Trophoblast cell (in vitro differentiated cells and primary cell): ENCODE measurements around the gene AGPAT3.
"Not testable (repeated sequence)": the region's sequence is repeated elsewhere in the genome, so short reads cannot be mapped to it uniquely, and the experiment has no call there.

Source experiments
- DNase-seq, 2 donors: peaks; one replicate each; pipeline ENCODE4 v3.0.0-alpha.2; 2016
- H2AFZ ChIP-seq: 2 replicates; pipeline ENCODE4 v1.6.1; 2013; ENCODE audit warnings: low read length, moderate library complexity, mild to moderate bottlenecking; ENCODE audit not compliant: insufficient read depth, poor library complexity
- H2AK5ac ChIP-seq: 2 replicates; pipeline ENCODE4 v1.6.1; 2013; ENCODE audit warnings: mild to moderate bottlenecking, low read length
- H2BK120ac ChIP-seq: 2 replicates; pipeline ENCODE4 v1.6.1; 2013; ENCODE audit warnings: low read length, mild to moderate bottlenecking, moderate library complexity; ENCODE audit not compliant: insufficient read depth, poor library complexity
- H2BK12ac ChIP-seq: 2 replicates; pipeline ENCODE4 v1.6.1; 2013; ENCODE audit warnings: mild to moderate bottlenecking, low read length, moderate library complexity
- H2BK5ac ChIP-seq: 2 replicates; pipeline ENCODE4 v1.6.1; 2013; ENCODE audit warnings: low read length, low read depth, moderate library complexity, mild to moderate bottlenecking; ENCODE audit not compliant: poor library complexity
- H3K14ac ChIP-seq: 2 replicates; pipeline ENCODE4 v1.6.1; 2013; ENCODE audit warnings: mild to moderate bottlenecking, low read length
- H3K18ac ChIP-seq: 2 replicates; pipeline ENCODE4 v1.6.1; 2013; ENCODE audit warnings: mild to moderate bottlenecking, low read length
- H3K23ac ChIP-seq: 2 replicates; pipeline ENCODE4 v1.6.1; 2013; ENCODE audit warnings: low read length
- H3K27ac ChIP-seq: 2 replicates; pipeline ENCODE4 v1.5.1; 2013; ENCODE audit warnings: low read depth, mild to moderate bottlenecking, inconsistent platforms, low read length, moderate library complexity
- H3K27me3 ChIP-seq: 2 replicates; pipeline ENCODE4 v1.6.1; 2013; ENCODE audit warnings: inconsistent platforms, mild to moderate bottlenecking, low read length, moderate library complexity; ENCODE audit not compliant: insufficient read depth
- H3K36me3 ChIP-seq, 2 experiments: 1 replicate in 1 of 2; 2 replicates in 1 of 2; pipeline ENCODE4 v1.6.1; 2013; ENCODE audit warnings: low read length in 2 of 2, mild to moderate bottlenecking in 2 of 2, moderate library complexity in 1 of 2; ENCODE audit not compliant: insufficient read depth in 2 of 2, control insufficient read depth in 1 of 2
- H3K4ac ChIP-seq: 2 replicates; pipeline ENCODE4 v1.6.1; 2013; ENCODE audit warnings: low read depth, mild to moderate bottlenecking, low read length, moderate library complexity
- H3K4me1 ChIP-seq, 2 experiments: 1 replicate in 1 of 2; 2 replicates in 1 of 2; pipeline ENCODE4 v1.6.1; 2013; ENCODE audit warnings: low read length in 2 of 2, mild to moderate bottlenecking in 2 of 2, moderate library complexity in 1 of 2; ENCODE audit not compliant: insufficient read depth in 2 of 2, control insufficient read depth in 1 of 2
- H3K4me2 ChIP-seq: 2 replicates; pipeline ENCODE4 v1.6.1; 2013; ENCODE audit warnings: inconsistent platforms, mild to moderate bottlenecking, low read length, moderate library complexity
- H3K4me3 ChIP-seq: 2 replicates; pipeline ENCODE4 v1.5.1; 2013; ENCODE audit warnings: mild to moderate bottlenecking, low read depth, low read length, inconsistent platforms
- H3K79me1 ChIP-seq: one replicate; pipeline ENCODE4 v1.6.1; 2013; ENCODE audit warnings: low read length
- H3K79me2 ChIP-seq: 2 replicates; pipeline ENCODE4 v1.6.1; 2013; ENCODE audit warnings: low read length, mild to moderate bottlenecking; ENCODE audit not compliant: control insufficient read depth, insufficient read depth, poor library complexity
- H3K9ac ChIP-seq: 2 replicates; pipeline ENCODE4 v1.6.1; 2013; ENCODE audit warnings: mild to moderate bottlenecking, low read length
- H3K9me3 ChIP-seq: 2 replicates; pipeline ENCODE4 v1.6.1; 2013; ENCODE audit warnings: low read depth, mild to moderate bottlenecking, control low read depth, inconsistent platforms, low read length; ENCODE audit not compliant: insufficient read depth
- H4K12ac ChIP-seq: 2 replicates; pipeline ENCODE4 v1.6.1; 2013; ENCODE audit warnings: low read depth, mild to moderate bottlenecking, low read length, moderate library complexity
- H4K8ac ChIP-seq: 2 replicates; pipeline ENCODE4 v1.6.1; 2013; ENCODE audit warnings: low read depth, mild to moderate bottlenecking, low read length, moderate library complexity
- H4K91ac ChIP-seq: one replicate; pipeline ENCODE4 v1.6.1; 2013; ENCODE audit warnings: low read depth, mild to moderate bottlenecking, low read length, moderate library complexity
- WGBS: extraction: QIAGEN DNeasy Blood & Tissue Kit; methylation state at CpG from one replicate; pipeline ENCODE4 v1.1.7; 2013; ENCODE audit warnings: missing lambda C conversion rate; ENCODE audit not compliant: insufficient read length, insufficient coverage; ENCODE audit errors: extremely low coverage; 5-methylcytosine and 5-hydroxymethylcytosine counted together

The AGPAT3 gene

DNA sequence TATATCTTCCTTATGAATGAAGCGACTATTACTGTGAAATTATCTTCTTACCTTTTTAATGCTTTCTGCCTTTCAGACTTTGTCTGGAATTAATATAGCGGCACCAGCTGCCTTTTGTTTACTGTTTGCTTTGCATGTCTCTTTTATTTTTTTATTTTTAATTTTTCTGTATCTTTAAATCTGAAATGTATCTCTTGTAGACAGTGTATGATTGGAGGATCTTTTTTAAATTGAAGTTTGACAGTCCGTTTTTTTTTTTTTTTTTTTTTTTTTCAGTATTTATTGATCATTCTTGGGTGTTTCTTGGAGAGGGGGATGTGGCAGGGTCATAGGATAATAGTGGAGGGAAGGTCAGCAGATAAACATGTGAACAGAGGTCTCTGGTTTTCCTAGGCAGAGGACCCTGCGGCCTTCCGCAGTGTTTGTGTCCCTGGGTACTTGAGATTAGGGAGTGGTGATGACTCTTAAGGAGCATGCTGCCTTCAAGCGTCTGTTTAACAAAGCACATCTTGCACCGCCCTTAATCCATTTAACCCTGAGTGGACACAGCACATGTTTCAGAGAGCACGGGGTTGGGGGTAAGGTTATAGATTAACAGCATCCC lies 31.8 kb downstream of the AGPAT3 start:
- not testable (repeated sequence) for H3K27ac ChIP-seq, H3K18ac ChIP-seq, H2BK5ac ChIP-seq, H3K9ac ChIP-seq, H2BK12ac ChIP-seq, H3K36me3 ChIP-seq, H3K14ac ChIP-seq, H3K27me3 ChIP-seq, H2BK120ac ChIP-seq, H3K79me1 ChIP-seq, H4K91ac ChIP-seq, H3K4me1 ChIP-seq, H3K4ac ChIP-seq, H4K8ac ChIP-seq, H3K79me2 ChIP-seq, H3K4me3 ChIP-seq, H2AK5ac ChIP-seq, H2AFZ ChIP-seq, H3K23ac ChIP-seq, H4K12ac ChIP-seq, DNase-seq, H3K4me2 ChIP-seq
- WGBS, result no CpG with 5 or more reads among the region's 8 CpGs
- H3K9me3 ChIP-seq, result peaks cover 12% of the 10 kb centered on the region

DNA sequence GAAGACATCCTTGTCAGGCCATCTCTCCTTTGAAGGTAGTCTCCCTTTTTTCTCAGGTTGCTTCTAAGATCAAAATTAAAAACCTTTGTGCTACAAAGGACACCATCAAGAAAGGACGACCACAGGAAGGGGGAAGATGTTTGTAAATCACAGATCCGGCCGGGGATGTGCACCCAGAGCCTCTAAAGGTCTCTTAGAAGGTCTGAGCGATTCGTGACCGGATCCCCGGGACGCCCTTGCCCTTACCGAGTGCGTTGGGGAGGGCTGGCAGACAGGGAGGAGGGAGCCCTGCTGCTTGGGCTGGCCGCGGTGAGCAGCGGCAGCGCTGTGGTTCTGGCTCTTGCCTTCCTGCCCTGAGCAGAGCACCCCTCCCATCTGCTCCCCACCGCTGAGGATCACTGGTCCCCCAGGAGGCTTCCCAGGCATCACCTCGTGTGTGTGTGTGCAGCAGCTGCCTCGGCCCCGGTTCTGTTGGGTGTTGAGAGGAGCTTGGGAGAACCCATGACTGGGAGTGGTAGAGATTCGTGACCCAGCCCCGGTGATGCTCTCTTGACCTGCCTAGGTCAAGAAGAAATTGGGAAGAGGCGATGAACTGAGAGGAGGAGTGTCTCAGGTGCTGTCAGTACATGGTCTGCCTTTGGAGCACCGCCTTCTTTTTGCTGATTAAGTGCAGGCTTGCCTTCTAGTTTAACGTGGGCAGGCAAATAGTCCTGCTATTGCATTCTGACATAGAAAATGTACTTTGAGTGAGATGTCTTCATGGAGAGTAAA lies 34.5 kb downstream of the AGPAT3 start:
- no peak overlapping the region for H4K8ac ChIP-seq
- no peak overlapping the region for H3K4me3 ChIP-seq
- no peak overlapping the region for H3K18ac ChIP-seq
- no peak overlapping the region for H2BK120ac ChIP-seq
- no peaks in the 10 kb centered on the region for H3K4me1 ChIP-seq
- H2AFZ ChIP-seq, result no peak overlapping the region
- DNase-seq, result no peak
- H2BK5ac ChIP-seq, result no peak overlapping the region
- no peak overlapping the region for H3K14ac ChIP-seq
- no peak overlapping the region for H3K9ac ChIP-seq
- H3K27me3 ChIP-seq, result no peaks in the 10 kb centered on the region
- no peaks in the 10 kb centered on the region for H3K79me2 ChIP-seq
- H4K12ac ChIP-seq, result no peak overlapping the region
- WGBS, result no CpG with 5 or more reads among the region's 23 CpGs
- H4K91ac ChIP-seq, result no peak overlapping the region
- no peaks in the 10 kb centered on the region for H3K36me3 ChIP-seq
- H3K23ac ChIP-seq, result no peak overlapping the region
- no peaks in the 10 kb centered on the region for H3K79me1 ChIP-seq
- H3K27ac ChIP-seq, result no peak overlapping the region
- H3K9me3 ChIP-seq, result peaks cover 10% of the 10 kb centered on the region
- H2BK12ac ChIP-seq, result no peak overlapping the region
- no peak overlapping the region for H3K4me2 ChIP-seq
- no peak overlapping the region for H3K4ac ChIP-seq
- H2AK5ac ChIP-seq, result no peak overlapping the region

DNA sequence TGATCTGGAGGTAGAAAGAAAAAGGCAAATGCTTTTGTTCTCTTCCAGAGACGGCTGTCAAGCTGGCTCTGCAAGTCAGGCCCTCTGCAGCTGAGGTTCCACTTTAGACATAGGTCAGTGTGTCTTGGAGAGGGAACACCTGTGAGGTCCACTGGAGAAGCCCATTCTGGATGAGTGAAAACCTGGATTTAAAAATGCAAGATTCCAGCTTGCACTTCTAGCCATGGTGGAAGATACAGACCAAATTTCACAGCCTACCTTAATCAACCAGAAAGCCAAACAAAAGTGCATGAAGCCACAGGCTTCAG lies 35.0 kb downstream of the AGPAT3 start:
- Histone ChIP-seq H3K9me3 (peaks cover 10% of the 10 kb centered on the region), H2BK5ac (no peak overlapping the region), H3K9ac (no peak overlapping the region), H4K91ac (no peak overlapping the region), H3K4ac (no peak overlapping the region), H3K4me3 (no peak overlapping the region), H2BK120ac (no peak overlapping the region), H2AFZ (no peak overlapping the region), H2BK12ac (no peak overlapping the region), H3K4me1 (no peaks in the 10 kb centered on the region), H3K4me2 (no peak overlapping the region), H3K36me3 (no peaks in the 10 kb centered on the region), H4K8ac (no peak overlapping the region), H3K14ac (no peak overlapping the region), H4K12ac (no peak overlapping the region), H3K27me3 (no peaks in the 10 kb centered on the region), H3K27ac (no peak overlapping the region), H2AK5ac (no peak overlapping the region), H3K79me1 (no peaks in the 10 kb centered on the region), H3K79me2 (no peaks in the 10 kb centered on the region), H3K23ac (no peak overlapping the region), H3K18ac (no peak overlapping the region)
- DNase-seq, result no peak
- WGBS, result no CpG with 5 or more reads among the region's 1 CpG

DNA sequence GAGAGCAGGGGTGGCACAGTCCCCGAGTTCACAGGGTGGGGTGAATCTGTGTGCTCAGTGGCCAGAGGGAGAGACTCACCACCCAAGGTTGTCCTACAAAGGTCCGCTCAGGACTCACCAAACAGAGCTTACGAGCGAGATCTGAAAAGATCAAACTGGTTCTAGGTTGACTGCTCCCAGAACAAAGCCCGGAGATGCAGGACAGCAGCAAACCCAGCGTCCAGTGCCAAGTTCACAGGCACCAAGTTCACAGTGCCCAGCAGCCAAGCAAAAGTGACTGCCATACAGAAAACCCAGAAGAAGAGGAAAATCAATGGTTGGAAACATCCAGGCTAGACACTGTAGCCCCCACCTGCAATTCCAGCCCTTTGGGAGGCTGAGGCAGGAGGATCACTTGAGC lies 35.7 kb downstream of the AGPAT3 start:
- no peak overlapping the region for H3K27ac ChIP-seq
- no peak overlapping the region for H4K91ac ChIP-seq
- H3K4ac ChIP-seq, result no peak overlapping the region
- H2AFZ ChIP-seq, result no peak overlapping the region
- H2BK12ac ChIP-seq, result no peak overlapping the region
- H3K36me3 ChIP-seq, result no peaks in the 10 kb centered on the region
- H3K14ac ChIP-seq, result no peak overlapping the region
- no peak for DNase-seq
- no peak overlapping the region for H2BK120ac ChIP-seq
- no peak overlapping the region for H3K4me3 ChIP-seq
- no peak overlapping the region for H2AK5ac ChIP-seq
- no peak overlapping the region for H4K8ac ChIP-seq
- no peaks in the 10 kb centered on the region for H3K79me1 ChIP-seq
- H3K4me2 ChIP-seq, result no peak overlapping the region
- no peak overlapping the region for H2BK5ac ChIP-seq
- WGBS, result no CpG with 5 or more reads among the region's 6 CpGs
- H3K9ac ChIP-seq, result no peak overlapping the region
- no peak overlapping the region for H4K12ac ChIP-seq
- peaks cover 10% of the 10 kb centered on the region for H3K9me3 ChIP-seq
- no peaks in the 10 kb centered on the region for H3K4me1 ChIP-seq
- H3K27me3 ChIP-seq, result no peaks in the 10 kb centered on the region
- no peaks in the 10 kb centered on the region for H3K79me2 ChIP-seq
- H3K23ac ChIP-seq, result no peak overlapping the region
- H3K18ac ChIP-seq, result no peak overlapping the region
